Brain microvascular endothelial cell (primary cell): Measurements from ENCODE around the gene CENPB.

ENCODE experiments used
- DNase-seq: peaks from one replicate; pipeline ENCODE4 v3.0.0-alpha.2; 2020
- H3K27ac ChIP-seq: fragments of 250-450 bp; sonication (Bioruptor Pico); 2 replicates; pipeline ENCODE4 v1.5.1; 2020; ENCODE audit warnings: mild to moderate bottlenecking, moderate library complexity
- H3K27me3 ChIP-seq: fragments of 250-450 bp; sonication (Bioruptor Pico); replicated peaks from 2 replicates; pipeline ENCODE4 v1.5.1; 2020; ENCODE audit warnings: mild to moderate bottlenecking
- H3K36me3 ChIP-seq: fragments of 250-450 bp; sonication (Bioruptor Pico); replicated peaks from 2 replicates; pipeline ENCODE4 v1.5.1; 2020; ENCODE audit warnings: mild to moderate bottlenecking
- H3K4me3 ChIP-seq: 2 replicates; pipeline ENCODE4 v1.5.1; 2011; ENCODE audit warnings: low read depth, mild to moderate bottlenecking, control low read depth, low read length, moderate library complexity
- in situ Hi-C: cut with HindIII; loops from 2 replicates; pipeline ENCODE4 v1.10.0; 2017; ENCODE audit warnings: low sequenced_read_pairs, low pct_ligation_motif_present
- TF ChIP-seq, protein P1 (sequence below): IDR thresholded peaks from 2 replicates; pipeline ENCODE4 v1.5.1; 2011; ENCODE audit warnings: low read depth, mild to moderate bottlenecking, moderate library complexity, low read length, control low read depth, inconsistent platforms; ENCODE audit errors: missing control alignments

The CENPB gene

GRCh38 chr20:3757268-3757667, 29.3 kb downstream of the CENPB start:
- Histone ChIP-seq H3K27ac (no peak overlapping the region), H3K4me3 (no peak overlapping the region), H3K36me3 (peaks cover 16% of the 10 kb centered on the region), H3K27me3 (no peaks in the 10 kb centered on the region)
- TF ChIP-seq, protein P1, sequence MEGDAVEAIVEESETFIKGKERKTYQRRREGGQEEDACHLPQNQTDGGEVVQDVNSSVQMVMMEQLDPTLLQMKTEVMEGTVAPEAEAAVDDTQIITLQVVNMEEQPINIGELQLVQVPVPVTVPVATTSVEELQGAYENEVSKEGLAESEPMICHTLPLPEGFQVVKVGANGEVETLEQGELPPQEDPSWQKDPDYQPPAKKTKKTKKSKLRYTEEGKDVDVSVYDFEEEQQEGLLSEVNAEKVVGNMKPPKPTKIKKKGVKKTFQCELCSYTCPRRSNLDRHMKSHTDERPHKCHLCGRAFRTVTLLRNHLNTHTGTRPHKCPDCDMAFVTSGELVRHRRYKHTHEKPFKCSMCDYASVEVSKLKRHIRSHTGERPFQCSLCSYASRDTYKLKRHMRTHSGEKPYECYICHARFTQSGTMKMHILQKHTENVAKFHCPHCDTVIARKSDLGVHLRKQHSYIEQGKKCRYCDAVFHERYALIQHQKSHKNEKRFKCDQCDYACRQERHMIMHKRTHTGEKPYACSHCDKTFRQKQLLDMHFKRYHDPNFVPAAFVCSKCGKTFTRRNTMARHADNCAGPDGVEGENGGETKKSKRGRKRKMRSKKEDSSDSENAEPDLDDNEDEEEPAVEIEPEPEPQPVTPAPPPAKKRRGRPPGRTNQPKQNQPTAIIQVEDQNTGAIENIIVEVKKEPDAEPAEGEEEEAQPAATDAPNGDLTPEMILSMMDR = no peak
- no peak for DNase-seq
- in situ Hi-C loops = no loop called here

- in situ Hi-C loops = no loop called here
- H3K27me3 ChIP-seq = no peaks in the 10 kb centered on the region
- H3K36me3 ChIP-seq = peaks cover 12% of the 10 kb centered on the region
- TF ChIP-seq, protein P1 = no peak
- H3K4me3 ChIP-seq = no peak overlapping the region
- DNase-seq = no peak
- H3K27ac ChIP-seq = no peak overlapping the region
Measured at GRCh38 chr20:3755814-3756480, 30.6 kb downstream of the CENPB start.

GRCh38 chr20:3755269-3755668, 31.3 kb downstream of the CENPB start:
- TF ChIP-seq, protein P1 = no peak
- Histone ChIP-seq H3K27ac (no peak overlapping the region), H3K27me3 (no peaks in the 10 kb centered on the region), H3K4me3 (no peak overlapping the region), H3K36me3 (peaks cover 12% of the 10 kb centered on the region)
- in situ Hi-C loops = no loop called here
- no peak for DNase-seq

GRCh38 chr20:3754276-3754630, 32.3 kb downstream of the CENPB start:
- peaks cover 12% of the 10 kb centered on the region for H3K36me3 ChIP-seq
- H3K4me3 ChIP-seq = no peak overlapping the region
- in situ Hi-C loops = no loop called here
- no peak for DNase-seq
- H3K27me3 ChIP-seq = no peaks in the 10 kb centered on the region
- TF ChIP-seq, protein P1 = no peak
- H3K27ac ChIP-seq = no peak overlapping the region

DNA sequence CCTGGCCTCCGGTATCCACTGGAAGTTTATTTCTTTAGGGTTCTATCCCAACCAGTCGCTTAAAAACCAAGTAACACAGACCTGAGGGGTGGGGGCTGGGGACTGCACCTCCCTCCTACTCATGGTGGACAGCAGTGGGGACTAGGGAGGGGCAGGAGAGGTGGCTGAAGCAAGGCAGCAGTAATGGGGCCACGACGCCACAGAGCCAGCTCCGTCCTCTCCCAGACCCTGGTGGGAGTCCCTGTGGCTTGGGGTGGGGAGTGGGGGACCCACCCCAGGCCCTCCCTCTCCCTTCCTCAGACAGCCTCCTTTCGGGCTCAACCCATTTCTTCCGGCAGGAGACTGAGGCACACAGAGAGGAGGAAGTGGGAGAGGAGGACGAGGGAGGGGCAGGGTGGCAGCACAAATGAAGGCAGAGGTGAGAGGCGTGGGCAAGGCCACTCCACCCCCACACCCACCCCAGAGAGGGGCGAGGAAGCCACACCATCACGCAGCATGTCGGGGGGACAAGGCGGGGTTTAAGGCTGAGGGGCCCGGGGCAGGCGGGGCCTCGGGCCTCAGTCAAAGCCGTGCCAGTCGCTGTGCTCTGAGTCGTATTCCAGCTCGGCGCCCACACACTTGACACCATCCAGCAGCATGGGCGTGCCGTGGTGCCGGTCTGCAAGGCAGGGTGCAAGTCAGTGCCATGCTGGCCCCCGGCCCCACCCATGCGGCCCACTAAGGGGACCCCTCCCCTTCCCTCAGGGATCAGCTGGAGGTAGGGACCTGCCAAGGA, 32.9 kb downstream of the CENPB start:
- in situ Hi-C loops = no loop called here
- Histone ChIP-seq H3K27me3 (no peaks in the 10 kb centered on the region), H3K4me3 (no peak overlapping the region), H3K36me3 (peaks cover 12% of the 10 kb centered on the region), H3K27ac (no peak overlapping the region)
- TF ChIP-seq, protein P1 = no peak
- no peak for DNase-seq
